Measurements from ENCODE around the gene SLC6A13.

SLC6A13 gene

DNA sequence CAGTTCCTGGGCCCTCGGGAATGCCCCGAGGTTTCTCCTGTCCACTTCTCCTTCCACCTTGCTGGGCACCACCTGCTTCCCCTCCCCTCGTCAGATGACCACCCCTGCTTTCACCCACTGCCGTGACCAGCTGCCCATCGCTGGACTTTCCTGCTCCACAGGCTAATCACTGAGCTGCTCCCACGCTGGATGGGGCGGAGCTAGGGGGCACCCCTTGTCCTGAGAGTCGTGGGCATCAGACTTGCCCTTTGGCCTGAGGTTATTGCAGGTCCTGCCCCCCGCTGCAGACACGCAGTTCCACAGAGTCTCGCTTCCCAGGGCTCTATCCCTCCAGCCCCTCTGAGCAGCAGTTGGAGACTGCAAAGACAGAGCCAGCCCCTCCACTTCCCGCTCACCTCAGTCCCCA is 49.1 kb downstream of the SLC6A13 start:
- DNase-seq, result no peak

- DNase-seq, result no peak
Measured at GRCh38 chr12:212715-213526, 49.7 kb downstream of the SLC6A13 start.

DNA sequence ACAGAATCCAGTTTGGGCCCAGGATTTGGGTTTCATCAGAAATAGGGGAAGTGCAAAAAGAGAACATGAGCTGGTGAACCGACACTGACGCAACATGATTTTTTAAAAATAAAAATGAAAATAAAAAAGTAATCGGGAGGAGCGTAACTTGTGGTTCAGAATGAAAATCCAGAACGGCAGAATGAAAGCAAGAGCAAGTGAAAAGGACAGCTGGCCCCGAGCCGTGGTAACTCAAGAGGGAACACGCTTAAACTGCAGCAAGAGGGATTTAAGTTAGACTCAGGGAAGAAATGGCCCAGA is 50.3 kb downstream of the SLC6A13 start:
- DNase-seq, result peak; percentile 87

- peak; percentile 43 for DNase-seq
Measured at GRCh38 chr12:211639-212414, 50.8 kb downstream of the SLC6A13 start.

- no peak for DNase-seq
Measured at GRCh38 chr12:211142-211465, 51.5 kb downstream of the SLC6A13 start.

DNA sequence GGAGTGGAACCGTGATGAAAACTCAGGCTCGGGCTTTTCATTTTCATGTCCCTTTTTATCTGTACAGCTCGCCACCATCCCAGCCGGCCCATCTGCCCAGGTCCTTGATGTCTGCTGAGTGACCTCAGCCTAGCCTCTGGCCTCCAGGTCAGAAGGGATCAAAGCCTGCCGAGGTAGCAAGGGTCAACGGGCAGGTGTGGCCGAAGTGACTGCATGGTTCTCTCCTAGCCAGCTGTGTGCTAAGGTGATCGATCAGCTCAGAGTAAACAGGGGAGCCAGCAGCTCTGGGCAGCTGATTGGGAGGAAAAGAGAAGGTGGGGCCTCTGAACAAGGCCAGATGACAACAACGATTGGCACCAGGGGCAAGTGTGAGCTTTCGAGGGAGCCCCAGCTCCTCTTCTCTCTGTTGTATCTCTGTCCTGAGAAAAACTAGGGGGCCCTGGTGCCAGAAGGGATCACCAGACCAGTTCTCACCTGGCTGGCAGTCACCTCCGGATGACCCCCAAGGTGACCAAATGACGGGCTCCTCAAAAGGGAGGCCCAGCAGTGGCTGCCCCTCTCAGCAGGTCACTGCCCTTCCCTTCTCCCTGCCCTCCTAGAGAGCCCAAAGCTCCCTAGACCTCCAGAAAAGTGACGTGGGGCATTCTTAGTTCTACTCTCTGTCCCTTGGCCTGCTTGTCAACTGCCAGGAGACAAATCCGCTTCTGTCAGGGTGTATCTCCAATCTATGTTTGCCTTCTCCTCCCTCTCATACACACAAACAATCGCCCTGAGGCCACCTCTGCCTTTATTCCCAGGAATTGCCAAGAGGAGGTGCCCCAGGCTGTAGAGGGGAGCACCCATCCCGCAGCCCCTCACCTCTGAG is 52.1 kb downstream of the SLC6A13 start:
- no peak for DNase-seq

GRCh38 chr12:209851-210250 is 52.8 kb downstream of the SLC6A13 start:
- no peak for DNase-seq

DNA sequence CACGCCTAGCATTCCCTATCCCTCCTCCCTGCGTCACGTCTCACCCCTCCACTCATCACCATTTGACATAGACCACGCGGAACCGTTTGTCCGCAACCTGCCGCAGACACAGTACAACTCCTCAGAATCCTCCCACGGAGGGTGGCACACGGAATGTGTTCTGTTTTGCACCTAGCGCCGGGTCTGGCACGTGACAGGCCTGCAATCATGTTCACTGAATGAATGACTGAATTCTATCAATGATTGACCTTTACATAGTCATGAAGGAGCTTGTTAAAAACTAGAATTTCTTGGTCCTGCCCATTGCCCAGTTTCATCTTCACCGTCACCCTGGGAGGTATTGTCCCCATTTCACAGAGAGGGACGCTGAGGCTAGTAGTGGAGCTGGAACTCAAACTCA is 53.4 kb downstream of the SLC6A13 start:
- no peak for DNase-seq

DNA sequence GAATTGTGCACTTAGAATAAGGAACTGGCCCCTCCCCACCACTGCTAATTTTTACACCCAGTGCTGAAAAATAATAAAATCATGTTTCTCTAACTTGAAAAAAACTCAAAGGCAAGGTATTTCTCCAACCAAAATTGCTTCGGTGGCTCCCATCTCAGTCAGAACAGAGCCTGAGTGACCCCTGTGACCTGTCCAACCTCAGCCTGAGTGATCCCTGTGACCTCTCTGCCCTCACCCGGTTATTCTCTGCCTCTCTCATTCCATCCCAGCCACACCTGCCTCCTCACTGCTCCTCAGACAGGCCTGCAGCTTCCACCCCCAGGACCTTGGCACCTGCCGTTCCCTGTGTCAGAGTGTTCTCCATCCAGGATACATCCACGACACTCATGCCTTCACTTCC is 53.8 kb downstream of the SLC6A13 start:
- no peak for DNase-seq

GRCh38 chr12:207804-208203 is 54.8 kb downstream of the SLC6A13 start:
- DNase-seq, result no peak

DNA sequence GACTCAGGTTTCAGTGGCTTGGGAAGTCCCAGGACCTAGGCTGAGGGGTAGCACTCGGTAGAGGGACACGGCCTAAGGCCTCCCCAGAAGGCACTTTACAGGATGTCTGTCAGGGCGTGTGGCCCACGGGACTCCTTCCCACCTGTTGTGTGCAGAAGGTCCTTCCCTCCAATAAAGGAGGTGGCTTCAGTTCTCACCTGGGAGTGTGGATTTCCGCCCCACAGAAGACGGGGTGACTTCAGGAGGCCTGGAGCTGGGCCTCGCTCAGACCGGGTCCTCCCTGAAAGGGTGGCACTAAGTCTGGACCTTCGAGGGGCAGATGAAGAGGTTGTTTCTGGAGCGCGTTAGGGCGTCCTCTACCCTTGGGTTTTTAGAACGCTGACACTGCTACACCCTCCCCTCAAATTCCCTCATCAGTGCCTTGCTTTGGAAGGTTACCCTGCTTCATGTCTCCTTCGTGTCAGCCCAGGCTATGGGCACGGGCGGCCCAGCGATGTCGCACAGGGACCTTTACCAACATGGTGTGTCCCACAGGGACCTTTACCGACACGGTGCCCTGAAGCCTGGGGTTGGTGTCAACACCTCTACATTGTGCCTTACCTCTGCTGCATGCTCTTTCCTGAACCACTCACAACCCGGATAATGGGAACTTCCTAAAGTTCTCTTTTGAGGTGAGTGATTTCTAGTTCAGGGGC is 55.7 kb downstream of the SLC6A13 start:
- no peak for DNase-seq

- no peak for DNase-seq
Measured at GRCh38 chr12:205026-205425, 57.6 kb downstream of the SLC6A13 start.

DNA sequence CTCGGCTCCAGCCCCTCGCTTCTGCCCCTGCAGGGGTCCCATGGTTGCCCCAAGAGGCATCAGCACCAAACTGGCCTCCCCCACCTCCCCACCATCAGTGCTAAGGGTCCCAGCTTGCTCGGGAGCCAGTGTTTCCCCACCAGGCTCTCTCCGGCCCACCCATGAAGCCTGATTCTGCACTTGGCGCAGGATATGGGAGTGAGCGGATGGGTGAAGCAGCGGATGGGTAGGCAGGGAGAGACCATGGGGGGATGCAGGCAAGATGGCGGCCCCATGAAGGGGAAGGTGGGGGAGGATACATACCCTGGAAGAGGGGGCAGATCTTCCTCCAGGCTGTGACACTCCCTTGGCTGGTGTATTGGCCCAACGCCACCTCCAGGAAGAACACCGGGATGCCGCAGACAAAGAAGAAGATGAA is 58.4 kb downstream of the SLC6A13 start:
- no peak for DNase-seq

DNA sequence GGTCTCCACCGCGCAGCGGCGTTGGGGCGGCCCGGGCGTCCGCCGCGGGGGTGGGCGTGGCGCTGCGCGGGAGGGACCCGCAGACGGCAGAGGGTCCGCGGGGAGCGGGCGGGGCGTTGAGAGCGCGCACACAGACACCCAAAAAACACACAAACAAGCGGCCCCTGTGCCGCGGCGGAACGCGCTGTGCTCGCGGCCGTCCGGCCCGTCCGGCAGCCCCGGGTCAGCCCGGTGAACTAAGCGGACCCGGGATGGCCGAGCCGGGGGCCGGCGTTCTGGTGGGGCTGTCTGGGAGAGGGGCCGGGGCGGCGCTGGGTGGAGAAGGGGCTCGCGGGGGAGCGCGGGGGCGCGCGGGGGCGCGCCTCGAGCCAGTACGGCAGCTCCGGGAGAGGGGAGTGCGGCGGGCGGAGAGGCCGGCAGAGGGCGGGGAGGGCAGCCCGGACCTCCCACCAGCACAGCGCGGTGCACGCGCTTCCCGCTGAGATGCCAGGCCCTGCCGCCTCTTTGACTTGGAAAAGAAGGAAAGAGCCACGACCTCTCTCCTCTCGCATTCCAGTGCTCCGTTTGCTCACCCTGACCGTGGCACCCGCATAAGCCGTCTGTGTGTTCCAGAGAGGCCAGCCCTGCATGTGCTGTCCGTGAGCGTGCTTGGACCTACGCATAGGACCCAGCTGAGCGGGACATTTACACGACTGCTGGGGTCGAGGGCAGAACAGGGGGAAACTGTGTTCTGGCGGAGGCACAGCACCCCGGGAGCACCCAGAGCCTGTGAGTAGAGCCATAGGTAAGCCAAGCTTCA is 59.0 kb downstream of the SLC6A13 start:
- no peak for DNase-seq

DNA sequence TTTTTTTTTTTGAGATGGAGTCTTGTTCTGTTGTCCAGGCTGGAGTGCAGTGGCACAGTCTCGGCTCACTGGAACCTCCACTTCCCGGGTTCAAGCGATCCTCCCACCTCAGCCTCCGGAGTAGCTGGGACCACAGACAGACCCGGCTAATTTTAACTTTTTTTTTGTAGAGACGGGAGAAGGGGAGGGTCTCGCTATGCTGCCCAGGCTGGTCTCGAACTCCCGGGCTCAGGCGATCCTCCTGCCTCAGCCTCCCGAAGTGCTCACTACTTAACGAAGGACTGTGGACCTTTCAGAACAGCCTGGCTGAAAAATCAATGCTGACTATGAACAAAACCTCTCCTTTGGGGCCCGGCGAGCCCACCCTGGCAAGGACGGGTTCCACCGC is 59.6 kb downstream of the SLC6A13 start:
- DNase-seq, result no peak

- no peak for DNase-seq
Measured at GRCh38 chr12:202081-202731, 60.4 kb downstream of the SLC6A13 start.

- DNase-seq, result no peak
Measured at GRCh38 chr12:201361-201760, 61.3 kb downstream of the SLC6A13 start.

- no peak for DNase-seq
Measured at GRCh38 chr12:198705-199104, 63.9 kb downstream of the SLC6A13 start.

DNA sequence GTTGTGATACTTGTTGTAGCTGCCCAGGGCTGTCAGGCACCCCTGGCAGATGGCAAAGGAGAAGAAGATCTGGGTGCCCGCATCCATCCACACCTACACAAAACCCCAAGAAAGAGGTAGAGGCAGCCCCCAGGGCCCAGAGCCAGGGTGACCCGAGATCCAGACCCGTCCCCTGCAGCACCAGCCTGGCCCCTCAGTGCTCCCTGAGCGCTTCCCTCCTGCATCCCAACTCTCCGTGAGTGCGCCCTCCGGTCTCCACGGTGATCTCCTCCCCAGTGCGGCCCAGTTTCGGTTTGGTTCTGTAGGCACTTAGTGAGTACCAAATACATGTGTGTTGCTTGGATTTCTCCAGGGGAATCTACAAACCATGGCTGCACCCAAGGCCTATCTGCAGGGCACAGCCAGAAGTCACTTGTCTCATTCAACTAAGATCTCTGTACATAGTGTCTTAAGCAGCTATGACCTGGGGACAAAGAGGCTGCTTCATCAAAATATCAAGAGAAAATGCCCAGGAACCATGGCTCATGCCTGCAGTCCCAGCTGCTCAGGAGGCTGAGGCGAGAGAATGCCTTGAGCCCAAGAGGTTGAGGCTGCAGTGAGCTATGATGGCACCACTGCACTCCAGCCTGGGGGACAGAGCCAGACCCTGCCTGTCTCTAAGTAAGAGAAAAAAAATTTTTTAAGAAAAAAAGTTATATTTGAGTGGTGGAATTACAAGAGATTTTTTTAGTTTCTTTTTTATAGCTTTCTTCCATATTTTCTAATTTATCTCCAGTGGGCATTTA is 64.5 kb downstream of the SLC6A13 start:
- no peak for DNase-seq

DNA sequence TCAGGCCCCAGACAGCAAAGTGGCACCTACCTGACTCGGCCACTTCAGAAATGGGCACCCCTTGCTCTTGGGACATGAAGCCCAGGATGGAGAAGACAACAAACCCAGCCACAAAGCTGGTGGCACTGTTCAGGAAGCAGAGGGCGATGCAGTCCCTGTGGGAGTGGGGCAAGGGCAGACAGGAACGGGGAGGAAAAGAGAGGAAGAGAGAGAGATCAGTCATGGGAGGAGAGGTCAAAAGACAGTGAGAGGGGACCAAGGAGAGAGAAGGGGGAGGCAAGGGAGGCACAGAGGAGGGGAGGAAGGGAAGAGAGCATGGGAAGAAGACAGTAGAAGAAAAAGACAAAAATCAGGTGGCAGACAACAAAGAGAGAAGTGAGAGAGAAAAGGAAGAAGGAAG is 65.3 kb downstream of the SLC6A13 start:
- no peak for DNase-seq

- DNase-seq, result no peak
Measured at GRCh38 chr12:196436-196835, 66.2 kb downstream of the SLC6A13 start.
